B cell (primary cell): ENCODE results near the gene PPP1R2C. TPM values are rescaled to one million over a fixed set of nuclear protein-coding genes. Genes with fewer than 3 reads are reported as not detected.

Source experiments
- ATAC-seq: fragments of 200-7000 bp; cut with Tn5 transposase; one replicate; pipeline ENCODE4 v1.10.0; 2021; ENCODE audit warnings: low read depth, mild to moderate bottlenecking, moderate number of reproducible peaks, moderate library complexity
- CTCF ChIA-PET: fragments of 350-600 bp; sonication (Branson Sonifier 250); formaldehyde crosslinking; loops from one replicate; lab custom pipeline; 2021; ENCODE audit warnings: antibody characterized with exemption, inconsistent platforms; lab: Charles Lee
- POLR2A ChIA-PET: fragments of 350-600 bp; sonication (Branson Sonifier 250); formaldehyde crosslinking; loops from one replicate; lab custom pipeline; 2021; ENCODE audit warnings: antibody characterized with exemption; lab: Charles Lee
- DNase-seq: peaks from one replicate; pipeline ENCODE4 v3.0.0; 2013
- H2AFZ ChIP-seq: 2 replicates; pipeline ENCODE4 v1.6.1; 2012; ENCODE audit warnings: mild to moderate bottlenecking, low read depth, low read length; ENCODE audit not compliant: insufficient read depth, poor library complexity, severe bottlenecking
- H3K27ac ChIP-seq, 2 donors: 1 replicate in 1 of 2; 2 replicates in 1 of 2; pipeline ENCODE4 v1.5.1; 2012 to 2013; ENCODE audit warnings: low read length in 2 of 2, mild to moderate bottlenecking in 2 of 2, moderate library complexity in 1 of 2
- H3K27me3 ChIP-seq, 4 experiments: fragments of 200-600 bp in 1 of 4; sonication (generic) in 1 of 4; replicated peaks in 1 of 4; 1 replicate in 2 of 4; 2 replicates in 2 of 4; pipeline versions ENCODE4 v1.6.1 to v1.7.0; 2013 to 2016; ENCODE audit warnings: low read length in 3 of 4, mild to moderate bottlenecking in 2 of 4, mixed read lengths in 1 of 4, moderate library complexity in 1 of 4; ENCODE audit not compliant: insufficient read depth in 4 of 4, control insufficient read depth in 3 of 4; ENCODE audit errors: control extremely low read depth in 1 of 4
- H3K36me3 ChIP-seq, 2 experiments: replicated peaks in 1 of 2; 1 replicate in 1 of 2; 2 replicates in 1 of 2; pipeline versions ENCODE4 v1.6.1 to v1.7.1; 2013; ENCODE audit warnings: low read length in 1 of 2; ENCODE audit not compliant: insufficient read depth in 2 of 2, control insufficient read depth in 1 of 2; ENCODE audit errors: control extremely low read depth in 1 of 2, extremely low read depth in 1 of 2
- H3K4me1 ChIP-seq, 2 donors: fragments of 200-600 bp in 1 of 2; sonication (generic) in 1 of 2; 1 replicate in 1 of 2; 2 replicates in 1 of 2; pipeline versions ENCODE4 v1.5.1 to v1.6.1; 2013 to 2017; ENCODE audit warnings: low read length in 2 of 2; ENCODE audit not compliant: control insufficient read depth in 2 of 2, insufficient read depth in 2 of 2
- H3K4me2 ChIP-seq: replicated peaks from 2 replicates; pipeline ENCODE3; 2012; ENCODE audit warnings: mild to moderate bottlenecking, low read depth, low read length; ENCODE audit not compliant: poor library complexity, severe bottlenecking
- H3K4me3 ChIP-seq, 5 experiments: fragments of 200-600 bp in 1 of 5; sonication (generic) in 1 of 5; 1 replicate in 3 of 5; 2 replicates in 2 of 5; pipeline versions ENCODE4 v1.5.1 to v1.7.0; 2011 to 2016; ENCODE audit warnings: low read length in 4 of 5, mild to moderate bottlenecking in 4 of 5, low read depth in 2 of 5, control low read depth in 1 of 5, moderate library complexity in 1 of 5; ENCODE audit not compliant: insufficient read depth in 1 of 5; ENCODE audit errors: control extremely low read depth in 1 of 5, extremely low read depth in 1 of 5
- H3K79me2 ChIP-seq: fragments of 200-600 bp; sonication (generic); one replicate; pipeline ENCODE4 v1.6.0; 2016; ENCODE audit warnings: low read length; ENCODE audit not compliant: control insufficient read depth, insufficient read depth
- H3K9ac ChIP-seq: fragments of 200-600 bp; sonication (generic); 2 replicates; pipeline ENCODE4 v1.6.1; 2017; ENCODE audit warnings: mild to moderate bottlenecking, low read length, moderate library complexity
- H3K9me3 ChIP-seq, 3 donors: one replicate each; pipeline versions ENCODE4 v1.6.1 to v1.7.1; 2013; ENCODE audit warnings: low read length in 2 of 3; ENCODE audit not compliant: control insufficient read depth in 2 of 3, insufficient read depth in 1 of 3; ENCODE audit errors: control extremely low read depth in 1 of 3
- H4K20me1 ChIP-seq: 2 replicates; pipeline ENCODE4 v1.6.0; 2012; ENCODE audit warnings: mild to moderate bottlenecking, low read length; ENCODE audit not compliant: insufficient read depth, control insufficient read depth, poor library complexity, severe bottlenecking
- H3K27ac Mint-ChIP-seq: one replicate; pipeline ENCODE4 v1.8.0; 2021; ENCODE audit warnings: mixed read lengths
- H3K27me3 Mint-ChIP-seq: one replicate; pipeline ENCODE4 v1.8.0; 2021; ENCODE audit warnings: mixed read lengths
- H3K4me1 Mint-ChIP-seq: one replicate; pipeline ENCODE4 v1.8.0; 2021; ENCODE audit warnings: mixed read lengths
- H3K4me3 Mint-ChIP-seq: one replicate; pipeline ENCODE4 v1.8.0; 2021; ENCODE audit warnings: mixed read lengths
- H3K9me3 Mint-ChIP-seq: one replicate; pipeline ENCODE4 v1.8.0; 2022; ENCODE audit warnings: mixed read lengths; ENCODE audit not compliant: insufficient read depth
- EZH2 ChIP-seq: IDR thresholded peaks from 2 replicates; pipeline ENCODE4 v1.6.1; 2012; ENCODE audit warnings: borderline replicate concordance, low read depth, mild to moderate bottlenecking, moderate library complexity, low read length; ENCODE audit not compliant: insufficient read depth, poor library complexity, severe bottlenecking
- WGBS: methylation state at CpG from one replicate; pipeline ENCODE4 v1.1.5; 2013; ENCODE audit warnings: missing lambda C conversion rate; ENCODE audit not compliant: insufficient coverage; 5-methylcytosine and 5-hydroxymethylcytosine counted together
- intact Hi-C: fragments of 100-400 bp; cut with micrococcal nuclease; formaldehyde crosslinking; loops from one replicate; pipeline ENCODE4 v1.10.0; 2022
- polyA plus RNA-seq: library from polyadenylated mRNA; depleted of rRNA; stranded (reverse); fragments of >200 nt; gene quantifications from 2 replicates; pipeline ENCODE4 v1.2.3, GENCODE V29; 2012
- total RNA-seq, 2 donors: library from RNA; stranded (reverse); fragments of 120-200 nt in 1 of 2; gene quantifications; 1 replicate in 1 of 2; 2 replicates in 1 of 2; pipeline versions ENCODE4 v1.2.3 to v1.2.4, GENCODE V29; 2013 to 2022
- TF ChIP-seq, protein P1 (sequence below): fragments of 200-600 bp; IDR thresholded peaks from one replicate; pipeline ENCODE4 v1.8.0; 2022; ENCODE audit warnings: antibody characterized with exemption, mild to moderate bottlenecking

PPP1R2C gene
- total and polyA plus RNA-seq, 2 donors (not counting 1 experiment from before 2014, with no cell fraction given), result 10.6 TPM; not detected in 1

DNA sequence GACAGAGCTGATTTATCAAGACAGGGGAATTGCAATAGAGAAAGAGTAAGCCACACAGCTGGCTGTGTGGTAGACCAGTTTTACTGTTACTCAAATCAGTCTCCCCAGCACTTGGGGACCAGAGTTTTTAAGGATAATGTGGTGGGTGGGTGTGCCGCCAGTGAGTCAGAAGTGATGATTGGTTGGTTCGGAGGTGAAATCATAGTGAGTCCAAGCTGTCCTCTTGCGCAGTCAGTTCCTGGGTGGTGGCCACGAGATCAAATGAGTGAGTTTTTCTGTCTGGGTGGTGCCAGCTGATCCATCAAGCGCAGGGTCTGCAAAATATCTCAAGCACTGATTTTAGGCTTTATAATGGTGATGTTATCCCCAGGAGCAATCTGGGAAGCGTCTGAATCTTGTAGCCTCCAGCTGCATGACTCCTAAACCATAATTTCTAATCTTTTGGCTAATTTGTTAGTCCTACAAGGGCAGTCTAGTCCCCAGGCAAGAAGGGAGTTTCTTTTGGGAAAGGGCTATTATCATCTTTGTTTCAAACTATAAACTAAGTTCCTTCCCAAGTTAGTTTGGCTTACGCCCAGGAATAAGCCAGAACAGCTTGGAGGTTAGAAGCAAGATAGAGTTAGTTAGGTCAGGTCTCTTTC, 44.0 kb upstream of the PPP1R2C start:
- Mint-ChIP-seq H3K4me3 (no peak overlapping the region), H3K4me1 (no peaks in the 10 kb centered on the region), H3K27ac (no peak overlapping the region), H3K9me3 (no peaks in the 10 kb centered on the region), H3K27me3 (no peaks in the 10 kb centered on the region)
- Histone ChIP-seq H3K36me3 (no peaks in the 10 kb centered on the region), H3K4me3 (no peak overlapping the region), H3K4me2 (no peak overlapping the region), H3K79me2 (no peaks in the 10 kb centered on the region), H3K27me3 (no peaks in the 10 kb centered on the region), H3K9ac (no peak overlapping the region), H3K9me3 (peaks cover 0 to 9% (median 0%) of the 10 kb centered on the region in 3 donors), H4K20me1 (no peaks in the 10 kb centered on the region), H3K27ac (no peak overlapping the region), H3K4me1 (no peaks in the 10 kb centered on the region), H2AFZ (no peak overlapping the region)
- WGBS, result no CpG with 5 or more reads among the region's 7 CpGs
- ATAC-seq (no peak), DNase-seq (no peak)
- ChIA-PET CTCF (no interaction called here), POLR2A (interaction anchor here (0.6 kb wide), 1 partner anchor 92 kb away, joined by 4 read pairs; no protein-coding TSS in a partner anchor)
- intact Hi-C loops, result no loop called here
- TF ChIP-seq, protein P1, sequence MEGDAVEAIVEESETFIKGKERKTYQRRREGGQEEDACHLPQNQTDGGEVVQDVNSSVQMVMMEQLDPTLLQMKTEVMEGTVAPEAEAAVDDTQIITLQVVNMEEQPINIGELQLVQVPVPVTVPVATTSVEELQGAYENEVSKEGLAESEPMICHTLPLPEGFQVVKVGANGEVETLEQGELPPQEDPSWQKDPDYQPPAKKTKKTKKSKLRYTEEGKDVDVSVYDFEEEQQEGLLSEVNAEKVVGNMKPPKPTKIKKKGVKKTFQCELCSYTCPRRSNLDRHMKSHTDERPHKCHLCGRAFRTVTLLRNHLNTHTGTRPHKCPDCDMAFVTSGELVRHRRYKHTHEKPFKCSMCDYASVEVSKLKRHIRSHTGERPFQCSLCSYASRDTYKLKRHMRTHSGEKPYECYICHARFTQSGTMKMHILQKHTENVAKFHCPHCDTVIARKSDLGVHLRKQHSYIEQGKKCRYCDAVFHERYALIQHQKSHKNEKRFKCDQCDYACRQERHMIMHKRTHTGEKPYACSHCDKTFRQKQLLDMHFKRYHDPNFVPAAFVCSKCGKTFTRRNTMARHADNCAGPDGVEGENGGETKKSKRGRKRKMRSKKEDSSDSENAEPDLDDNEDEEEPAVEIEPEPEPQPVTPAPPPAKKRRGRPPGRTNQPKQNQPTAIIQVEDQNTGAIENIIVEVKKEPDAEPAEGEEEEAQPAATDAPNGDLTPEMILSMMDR, result no peak
- no peak for TF ChIP-seq EZH2

DNA sequence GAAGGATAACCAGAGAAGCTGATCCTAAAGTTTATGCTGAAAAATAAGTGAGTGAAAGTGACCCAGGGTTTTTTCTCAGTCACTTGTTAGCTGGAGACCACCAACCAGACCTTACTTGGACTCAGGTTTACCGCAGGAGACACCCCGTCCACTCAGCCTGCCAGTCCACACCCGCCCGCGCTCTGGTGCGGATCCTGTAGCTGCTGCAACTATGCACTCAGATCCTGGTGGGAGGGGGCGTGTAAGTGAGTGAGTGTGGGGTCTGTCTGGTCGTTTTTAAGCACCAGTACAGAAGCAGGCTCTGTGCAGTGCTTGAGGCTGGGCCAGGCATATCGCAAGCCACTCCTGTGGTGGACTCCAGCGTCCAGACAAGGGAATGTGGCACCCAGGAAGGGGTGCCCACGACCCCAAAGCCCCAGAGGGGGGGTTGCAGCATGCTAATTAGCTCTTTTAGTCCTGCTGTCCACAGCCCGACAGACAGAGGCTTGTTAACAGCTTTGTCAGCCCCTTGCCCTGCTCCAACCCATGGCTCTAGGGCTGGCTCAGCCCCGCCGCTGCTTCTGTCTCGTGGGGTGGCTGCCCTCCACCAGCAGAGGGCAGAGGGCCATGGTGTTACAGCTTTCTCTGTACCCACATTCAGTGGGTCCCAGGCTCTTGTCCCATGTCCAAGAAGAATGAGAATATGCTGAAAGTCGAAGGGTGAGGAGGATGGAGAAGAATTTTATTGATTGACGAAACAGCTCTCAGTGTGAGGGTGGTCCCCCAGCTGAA, 40.4 kb upstream of the PPP1R2C start:
- H3K4me3 Mint-ChIP-seq, result no peak overlapping the region
- no peaks in the 10 kb centered on the region for H3K4me1 ChIP-seq
- 94% methylated on average over 10 of the region's 17 CpGs for WGBS

More for the DNA sequence above, 40.4 kb upstream of the PPP1R2C start:
- ATAC-seq, result no peak
- no peak for TF ChIP-seq EZH2
- TF ChIP-seq, protein P1, result no peak
- Histone ChIP-seq H3K79me2 (no peaks in the 10 kb centered on the region), H3K27ac (no peak overlapping the region), H3K9ac (no peak overlapping the region), H3K27me3 (no peaks in the 10 kb centered on the region), H3K4me2 (no peak overlapping the region), H3K36me3 (no peaks in the 10 kb centered on the region), H3K4me3 (no peak overlapping the region), H3K9me3 (peaks cover 0 to 13% (median 0%) of the 10 kb centered on the region in 3 donors), H2AFZ (no peak overlapping the region), H4K20me1 (no peaks in the 10 kb centered on the region)
- no peak overlapping the region for H3K27ac Mint-ChIP-seq
- ChIA-PET CTCF (no interaction called here), POLR2A (no interaction called here)
- no peak for DNase-seq
- intact Hi-C loops, result no loop called here
- no peaks in the 10 kb centered on the region for H3K27me3 Mint-ChIP-seq
- H3K9me3 Mint-ChIP-seq, result peaks cover 2% of the 10 kb centered on the region
- peaks cover 6% of the 10 kb centered on the region for H3K4me1 Mint-ChIP-seq
